Natural killer cell treated with Interleukin-12 subunit alpha and Interleukin-12 subunit beta and Interleukin-15 and Interleukin-18, amount 100 ng/mL, for 72 hours (primary cell): ENCODE data around the gene AMBRA1. TPM values are rescaled to one million over a fixed set of nuclear protein-coding genes. Genes with fewer than 3 reads are reported as not detected.
A peak's percentile ranks its signal among the peaks of the same experiment; 100 is the strongest.

Source experiments
- ATAC-seq, 2 donors: fragments of 150-1000 bp; cut with Tn5 transposase in 1 of 2; sonication (Bioruptor Pico), chemical (Tn5 transposase) in 1 of 2; 2 replicates each; pipeline ENCODE4 v1.10.0; 2021
- DNase-seq: peaks from one replicate; pipeline ENCODE4 v3.0.0; 2022; ENCODE audit warnings: low spot score
- H3K27ac Mint-ChIP-seq, 2 donors: 1 replicate in 1 of 2; 2 replicates in 1 of 2; pipeline ENCODE4 v1.8.0; 2022; ENCODE audit warnings: mixed read lengths in 2 of 2, mild to moderate bottlenecking in 1 of 2, moderate library complexity in 1 of 2
- H3K27me3 Mint-ChIP-seq, 2 donors: 1 replicate in 1 of 2; 2 replicates in 1 of 2; pipeline ENCODE4 v1.8.0; 2022; ENCODE audit warnings: mixed read lengths in 2 of 2
- H3K36me3 Mint-ChIP-seq: one replicate; pipeline ENCODE4 v1.8.0; 2022; ENCODE audit warnings: mixed read lengths
- H3K4me1 Mint-ChIP-seq, 2 donors: 1 replicate in 1 of 2; 2 replicates in 1 of 2; pipeline ENCODE4 v1.8.0; 2022; ENCODE audit warnings: low read depth in 2 of 2, mixed read lengths in 2 of 2, mild to moderate bottlenecking in 1 of 2
- H3K4me3 Mint-ChIP-seq: one replicate; pipeline ENCODE4 v1.8.0; 2022; ENCODE audit warnings: mixed read lengths
- H3K9me3 Mint-ChIP-seq: 2 replicates; pipeline ENCODE4 v1.8.0; 2022; ENCODE audit warnings: mixed read lengths
- total RNA-seq, 2 donors: library from RNA; stranded (reverse); gene quantifications; one replicate each; pipeline ENCODE4 v1.2.3, GENCODE V29; 2022

Gene AMBRA1
- total RNA-seq, 2 donors from 2014 or later: 50.7 to 72.4 TPM

GRCh38 chr11:46420513-46420912 is 173.3 kb downstream of the AMBRA1 start:
- Mint-ChIP-seq H3K27me3 (no peaks in the 10 kb centered on the region), H3K36me3 (peaks cover 7% of the 10 kb centered on the region), H3K27ac (no peak overlapping the region), H3K4me3 (no peak overlapping the region), H3K9me3 (no peaks in the 10 kb centered on the region), H3K4me1 (peaks cover 0 to 3% of the 10 kb centered on the region in 2 donors)
- DNase-seq: no peak
- ATAC-seq: no peak

GRCh38 chr11:46418751-46419150 is 175.1 kb downstream of the AMBRA1 start:
- ATAC-seq (no peak), DNase-seq (no peak)
- Mint-ChIP-seq H3K27me3 (no peaks in the 10 kb centered on the region), H3K4me1 (peaks cover 0 to 3% of the 10 kb centered on the region in 2 donors), H3K4me3 (no peak overlapping the region), H3K27ac (no peak overlapping the region), H3K9me3 (no peaks in the 10 kb centered on the region), H3K36me3 (peaks cover 11% of the 10 kb centered on the region)

- DNase-seq (no peak), ATAC-seq (no peak)
- Mint-ChIP-seq H3K27ac (no peak overlapping the region), H3K27me3 (no peaks in the 10 kb centered on the region), H3K4me3 (no peak overlapping the region), H3K4me1 (peaks cover 0 to 3% of the 10 kb centered on the region in 2 donors), H3K36me3 (peaks cover 11% of the 10 kb centered on the region), H3K9me3 (no peaks in the 10 kb centered on the region)
Measured at GRCh38 chr11:46417711-46418110, 176.1 kb downstream of the AMBRA1 start.

GRCh38 chr11:46414879-46415278 is 178.9 kb downstream of the AMBRA1 start:
- no peak for DNase-seq
- ATAC-seq: no peak
- Mint-ChIP-seq H3K27me3 (no peaks in the 10 kb centered on the region), H3K36me3 (peaks cover 11% of the 10 kb centered on the region), H3K4me3 (no peak overlapping the region), H3K27ac (no peak overlapping the region), H3K9me3 (no peaks in the 10 kb centered on the region), H3K4me1 (no peaks in the 10 kb centered on the region)

- DNase-seq: no peak
- Mint-ChIP-seq H3K9me3 (no peaks in the 10 kb centered on the region), H3K36me3 (peaks cover 11% of the 10 kb centered on the region), H3K27ac (no peak overlapping the region), H3K4me1 (no peaks in the 10 kb centered on the region), H3K27me3 (no peaks in the 10 kb centered on the region), H3K4me3 (no peak overlapping the region)
- no peak for ATAC-seq
Measured at GRCh38 chr11:46414466-46414796, 179.4 kb downstream of the AMBRA1 start.

GRCh38 chr11:46413760-46414465 is 179.9 kb downstream of the AMBRA1 start:
- Mint-ChIP-seq H3K9me3 (no peaks in the 10 kb centered on the region), H3K4me3 (no peak overlapping the region), H3K27ac (no peak overlapping the region), H3K27me3 (no peaks in the 10 kb centered on the region), H3K36me3 (peaks cover 11% of the 10 kb centered on the region), H3K4me1 (no peaks in the 10 kb centered on the region)
- ATAC-seq: no peak
- DNase-seq: peak; percentile 44

GRCh38 chr11:46410021-46410420 is 183.8 kb downstream of the AMBRA1 start:
- Mint-ChIP-seq H3K27me3 (no peaks in the 10 kb centered on the region), H3K9me3 (no peaks in the 10 kb centered on the region), H3K4me3 (no peak overlapping the region), H3K36me3 (no peaks in the 10 kb centered on the region), H3K4me1 (no peaks in the 10 kb centered on the region), H3K27ac (no peak overlapping the region)
- ATAC-seq (no peak), DNase-seq (peak; percentile 26)

- Mint-ChIP-seq H3K36me3 (no peaks in the 10 kb centered on the region), H3K27ac (no peak overlapping the region), H3K9me3 (no peaks in the 10 kb centered on the region), H3K27me3 (no peaks in the 10 kb centered on the region), H3K4me3 (no peak overlapping the region), H3K4me1 (no peaks in the 10 kb centered on the region)
- ATAC-seq (no peak), DNase-seq (peak; percentile 51)
Measured at GRCh38 chr11:46408407-46408986, 185.3 kb downstream of the AMBRA1 start.

GRCh38 chr11:46407635-46408034 is 186.2 kb downstream of the AMBRA1 start:
- H3K4me1 Mint-ChIP-seq: no peaks in the 10 kb centered on the region
- DNase-seq (peak; percentile 29), ATAC-seq (no peak)
- no peaks in the 10 kb centered on the region for H3K9me3 Mint-ChIP-seq
- H3K27me3 Mint-ChIP-seq: no peaks in the 10 kb centered on the region
- no peak overlapping the region for H3K27ac Mint-ChIP-seq
- no peak overlapping the region for H3K4me3 Mint-ChIP-seq
- H3K36me3 Mint-ChIP-seq: no peaks in the 10 kb centered on the region

- Mint-ChIP-seq H3K27me3 (no peaks in the 10 kb centered on the region), H3K4me3 (no peak overlapping the region), H3K36me3 (no peaks in the 10 kb centered on the region), H3K27ac (no peak overlapping the region), H3K4me1 (no peaks in the 10 kb centered on the region), H3K9me3 (no peaks in the 10 kb centered on the region)
- DNase-seq (no peak), ATAC-seq (no peak)
Measured at GRCh38 chr11:46404476-46405017, 189.3 kb downstream of the AMBRA1 start.

- ATAC-seq (no peak), DNase-seq (no peak)
- H3K9me3 Mint-ChIP-seq: no peaks in the 10 kb centered on the region
- H3K27ac Mint-ChIP-seq: no peak overlapping the region
- no peaks in the 10 kb centered on the region for H3K27me3 Mint-ChIP-seq
- H3K4me3 Mint-ChIP-seq: no peak overlapping the region
- H3K36me3 Mint-ChIP-seq: no peaks in the 10 kb centered on the region
- H3K4me1 Mint-ChIP-seq: no peaks in the 10 kb centered on the region
Measured at GRCh38 chr11:46402957-46403902, 190.6 kb downstream of the AMBRA1 start.

- H3K27me3 Mint-ChIP-seq: peaks cover 3 to 6% of the 10 kb centered on the region in 2 donors
- ATAC-seq: no peak
- DNase-seq: no peak
- peaks cover 10% of the 10 kb centered on the region in 2 donors for H3K4me1 Mint-ChIP-seq
- H3K27ac Mint-ChIP-seq: no peak overlapping the region
- H3K36me3 Mint-ChIP-seq: no peaks in the 10 kb centered on the region
- no peaks in the 10 kb centered on the region for H3K9me3 Mint-ChIP-seq
- no peak overlapping the region for H3K4me3 Mint-ChIP-seq
Measured at GRCh38 chr11:46397526-46397925, 196.3 kb downstream of the AMBRA1 start.

GRCh38 chr11:46393759-46394158 is 200.1 kb downstream of the AMBRA1 start:
- Mint-ChIP-seq H3K27me3 (peaks cover 7 to 9% of the 10 kb centered on the region in 2 donors), H3K4me1 (peaks cover 11 to 18% of the 10 kb centered on the region in 2 donors), H3K4me3 (peak overlapping the region; percentile 82), H3K27ac (no peak overlapping the region), H3K9me3 (no peaks in the 10 kb centered on the region), H3K36me3 (no peaks in the 10 kb centered on the region)
- ATAC-seq (no peak), DNase-seq (no peak)

- H3K4me1 Mint-ChIP-seq: peaks cover 11 to 20% of the 10 kb centered on the region in 2 donors
- ATAC-seq: no peak
- H3K36me3 Mint-ChIP-seq: no peaks in the 10 kb centered on the region
- H3K4me3 Mint-ChIP-seq: peak overlapping the region; percentile 82
- H3K9me3 Mint-ChIP-seq: no peaks in the 10 kb centered on the region
- DNase-seq: no peak
- H3K27me3 Mint-ChIP-seq: peaks cover 11 to 13% of the 10 kb centered on the region in 2 donors
- H3K27ac Mint-ChIP-seq: no peak overlapping the region
Measured at GRCh38 chr11:46393231-46393616, 200.6 kb downstream of the AMBRA1 start.
